ENCODE results near the gene RACGAP1.
"Not testable (repeated sequence)": the region's sequence is repeated elsewhere in the genome, so short reads cannot be mapped to it uniquely, and the experiment has no call there.

The RACGAP1 gene

GRCh38 chr12:49986476-49986875 is 38.8 kb downstream of the RACGAP1 start:
- not testable (repeated sequence) for DNase-seq (ENCODE audit: low read depth, low spot score)

- DNase-seq (ENCODE audit: low read depth, low spot score): no peak
Measured at GRCh38 chr12:49985981-49986380, 39.3 kb downstream of the RACGAP1 start.

- DNase-seq (ENCODE audit: low read depth, low spot score): no peak
Measured at GRCh38 chr12:49984476-49985359, 40.6 kb downstream of the RACGAP1 start.

GRCh38 chr12:49983892-49984291 is 41.4 kb downstream of the RACGAP1 start:
- DNase-seq (ENCODE audit: low read depth, low spot score): peak; percentile 56

GRCh38 chr12:49982246-49983087 is 42.8 kb downstream of the RACGAP1 start:
- DNase-seq (ENCODE audit: low read depth, low spot score): no peak

- DNase-seq (ENCODE audit: low read depth, low spot score): no peak
Measured at GRCh38 chr12:49980501-49981349, 44.6 kb downstream of the RACGAP1 start.

GRCh38 chr12:49979791-49980190 is 45.5 kb downstream of the RACGAP1 start:
- DNase-seq (ENCODE audit: low read depth, low spot score): no peak

- no peak for DNase-seq (ENCODE audit: low read depth, low spot score)
Measured at GRCh38 chr12:49979016-49979586, 46.2 kb downstream of the RACGAP1 start.

- DNase-seq (ENCODE audit: low read depth, low spot score): no peak
Measured at GRCh38 chr12:49978125-49978524, 47.2 kb downstream of the RACGAP1 start.

GRCh38 chr12:49976557-49976956 is 48.7 kb downstream of the RACGAP1 start:
- no peak for DNase-seq (ENCODE audit: low read depth, low spot score)

GRCh38 chr12:49975318-49975761 is 50.0 kb downstream of the RACGAP1 start:
- DNase-seq (ENCODE audit: low read depth, low spot score): no peak

GRCh38 chr12:49974677-49975317 is 50.5 kb downstream of the RACGAP1 start:
- DNase-seq (ENCODE audit: low read depth, low spot score): no peak

GRCh38 chr12:49974231-49974675 is 51.0 kb downstream of the RACGAP1 start:
- DNase-seq (ENCODE audit: low read depth, low spot score): no peak

GRCh38 chr12:49973361-49973830 is 51.9 kb downstream of the RACGAP1 start:
- DNase-seq (ENCODE audit: low read depth, low spot score): no peak

- DNase-seq (ENCODE audit: low read depth, low spot score): no peak
Measured at GRCh38 chr12:49972641-49973360, 52.5 kb downstream of the RACGAP1 start, which contains the start of gene AQP6. Gene AQP6 (plus strand): TSS chr12:49972947. CDS start chr12:49973174, 227 bp downstream.

GRCh38 chr12:49972129-49972528 is 53.2 kb downstream of the RACGAP1 start:
- DNase-seq (ENCODE audit: low read depth, low spot score): no peak

- DNase-seq (ENCODE audit: low read depth, low spot score): no peak
Measured at GRCh38 chr12:49971141-49971540, 54.2 kb downstream of the RACGAP1 start.

- no peak for DNase-seq (ENCODE audit: low read depth, low spot score)
Measured at GRCh38 chr12:49970658-49971057, 54.6 kb downstream of the RACGAP1 start.

- DNase-seq (ENCODE audit: low read depth, low spot score): no peak
Measured at GRCh38 chr12:49969651-49970429, 55.5 kb downstream of the RACGAP1 start.
